ENCODE measurements around the gene PRUNE2.
A peak's percentile ranks its signal among the peaks of the same experiment; 100 is the strongest.

Gene PRUNE2

GRCh38 chr9:76898786-76899185 is 7.1 kb downstream of the PRUNE2 start:
- DNase-seq (ENCODE audit: low read depth), result no peak

- no peak for DNase-seq (ENCODE audit: low read depth)
Observed at GRCh38 chr9:76897804-76898525, 7.9 kb downstream of the PRUNE2 start.

- no peak for DNase-seq (ENCODE audit: low read depth)
Observed at GRCh38 chr9:76896035-76896434, 9.9 kb downstream of the PRUNE2 start.

GRCh38 chr9:76895186-76895585 is 10.7 kb downstream of the PRUNE2 start:
- no peak for DNase-seq (ENCODE audit: low read depth)

- DNase-seq (ENCODE audit: low read depth), result no peak
Observed at GRCh38 chr9:76894198-76894597, 11.7 kb downstream of the PRUNE2 start.

- no peak for DNase-seq (ENCODE audit: low read depth)
Observed at GRCh38 chr9:76893395-76893932, 12.4 kb downstream of the PRUNE2 start.

- DNase-seq (ENCODE audit: low read depth), result no peak
Observed at GRCh38 chr9:76891874-76892273, 14.0 kb downstream of the PRUNE2 start.

- no peak for DNase-seq (ENCODE audit: low read depth)
Observed at GRCh38 chr9:76891279-76891678, 14.6 kb downstream of the PRUNE2 start.

- DNase-seq (ENCODE audit: low read depth), result no peak
Observed at GRCh38 chr9:76887951-76888350, 18.0 kb downstream of the PRUNE2 start.

- DNase-seq (ENCODE audit: low read depth), result no peak
Observed at GRCh38 chr9:76887003-76887821, 18.7 kb downstream of the PRUNE2 start.

GRCh38 chr9:76886318-76886717 is 19.6 kb downstream of the PRUNE2 start:
- DNase-seq (ENCODE audit: low read depth), result no peak

- DNase-seq (ENCODE audit: low read depth), result no peak
Observed at GRCh38 chr9:76884823-76885222, 21.1 kb downstream of the PRUNE2 start.

GRCh38 chr9:76883341-76883855 is 22.5 kb downstream of the PRUNE2 start:
- DNase-seq (ENCODE audit: low read depth), result no peak

- no peak for DNase-seq (ENCODE audit: low read depth)
Observed at GRCh38 chr9:76882686-76883085, 23.2 kb downstream of the PRUNE2 start.

GRCh38 chr9:76880210-76880609 is 25.7 kb downstream of the PRUNE2 start:
- no peak for DNase-seq (ENCODE audit: low read depth)

- no peak for DNase-seq (ENCODE audit: low read depth)
Observed at GRCh38 chr9:76878933-76879332, 27.0 kb downstream of the PRUNE2 start.

GRCh38 chr9:76877961-76878360 is 28.0 kb downstream of the PRUNE2 start:
- DNase-seq (ENCODE audit: low read depth), result no peak

GRCh38 chr9:76876098-76876497 is 29.8 kb downstream of the PRUNE2 start:
- peak; percentile 63 for DNase-seq (ENCODE audit: low read depth)

GRCh38 chr9:76873821-76874220 is 32.1 kb downstream of the PRUNE2 start:
- DNase-seq (ENCODE audit: low read depth), result peak; percentile 16

- peak; percentile 25 for DNase-seq (ENCODE audit: low read depth)
Observed at GRCh38 chr9:76873056-76873792, 32.7 kb downstream of the PRUNE2 start.

- no peak for DNase-seq (ENCODE audit: low read depth)
Observed at GRCh38 chr9:76868897-76869296, 37.0 kb downstream of the PRUNE2 start.

GRCh38 chr9:76866689-76867088 is 39.2 kb downstream of the PRUNE2 start:
- DNase-seq (ENCODE audit: low read depth), result peak; percentile 95

Data from EH (cell line).